H7 (cell line): ENCODE measurements around the gene GALM. TPM values are rescaled to one million over a fixed set of nuclear protein-coding genes. Genes with fewer than 3 reads are reported as not detected.
"Not testable (repeated sequence)": the region's sequence is repeated elsewhere in the genome, so short reads cannot be mapped to it uniquely, and the experiment has no call there.

Source experiments
- DNase-seq: peaks from one replicate; pipeline ENCODE4 v3.0.0; 2012
- H3K27me3 ChIP-seq: 2 replicates; pipeline ENCODE4 v1.6.0; 2011; ENCODE audit warnings: mild to moderate bottlenecking, low read length; ENCODE audit not compliant: control insufficient read depth, insufficient read depth
- H3K36me3 ChIP-seq: replicated peaks from 2 replicates; pipeline ENCODE4 v1.5.1; 2011; ENCODE audit warnings: low read length; ENCODE audit not compliant: control insufficient read depth, insufficient read depth
- H3K4me3 ChIP-seq: 2 replicates; pipeline ENCODE4 v1.5.1; 2011; ENCODE audit warnings: low read depth, mild to moderate bottlenecking, control low read depth, low read length, moderate library complexity; ENCODE audit not compliant: insufficient read depth
- total RNA-seq: library from RNA; depleted of rRNA; stranded (reverse); fragments of >200 nt; shearing (Covaris generic); gene quantifications from 2 replicates; pipeline ENCODE4 v1.2.3, GENCODE V29; 2014; rRNA removed

The GALM gene
- total RNA-seq, 1 experiment from 2014 or later: 25.9 TPM

DNA sequence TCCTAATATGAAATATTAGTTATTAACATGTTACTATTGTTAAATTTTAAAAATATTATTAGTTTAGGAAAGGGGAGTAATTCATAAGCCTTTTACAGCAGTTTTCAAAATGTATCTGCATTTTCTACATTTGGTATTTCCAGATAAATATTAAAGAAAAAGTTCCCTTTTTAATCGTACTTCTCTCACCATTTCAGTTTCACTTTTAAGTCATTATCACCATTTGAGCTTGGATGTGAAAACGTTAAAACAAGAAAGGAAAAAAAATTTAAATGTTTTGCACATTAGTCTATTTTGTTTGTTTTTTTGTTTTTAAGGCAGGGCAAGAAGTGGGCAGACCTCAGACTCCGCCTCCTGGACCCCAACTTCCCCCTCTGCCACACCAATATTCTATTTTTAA lies 88.6 kb downstream of the GALM start:
- no peak overlapping the region for H3K4me3 ChIP-seq
- H3K27me3 ChIP-seq: no peaks in the 10 kb centered on the region
- no peaks in the 10 kb centered on the region for H3K36me3 ChIP-seq
- no peak for DNase-seq

GRCh38 chr2:38755891-38756290 lies 90.0 kb downstream of the GALM start:
- not testable (repeated sequence) for H3K36me3 ChIP-seq, DNase-seq

DNA sequence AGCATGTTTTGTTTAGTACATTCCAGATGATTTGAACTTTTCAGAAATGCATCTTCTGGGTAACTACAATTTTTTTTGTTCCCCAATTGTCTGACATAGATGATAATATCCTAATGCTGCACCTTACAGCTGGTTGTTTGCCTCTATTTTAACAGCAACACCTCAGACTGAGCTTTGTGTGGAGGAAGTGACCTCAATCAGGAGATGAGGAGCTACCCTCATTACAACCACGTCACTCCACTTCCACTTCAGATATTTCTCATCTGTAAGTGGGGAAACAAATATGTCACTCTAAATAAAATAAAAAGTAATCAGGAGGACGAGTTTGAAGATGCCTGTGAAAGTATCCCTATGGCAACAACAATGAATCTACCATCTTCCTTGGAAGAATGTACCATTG lies 97.3 kb downstream of the GALM start:
- Histone ChIP-seq H3K36me3 (no peaks in the 10 kb centered on the region), H3K27me3 (no peaks in the 10 kb centered on the region), H3K4me3 (no peak overlapping the region)
- no peak for DNase-seq

More at GRCh38 chr2:38755891-38756290, 90.0 kb downstream of the GALM start:
- H3K4me3 ChIP-seq, H3K27me3 ChIP-seq: not testable (repeated sequence)

- no peaks in the 10 kb centered on the region for H3K27me3 ChIP-seq
- H3K36me3 ChIP-seq: no peaks in the 10 kb centered on the region
- H3K4me3 ChIP-seq: no peak overlapping the region
- DNase-seq: no peak
Observed at GRCh38 chr2:38763728-38764127, 97.8 kb downstream of the GALM start.

DNA sequence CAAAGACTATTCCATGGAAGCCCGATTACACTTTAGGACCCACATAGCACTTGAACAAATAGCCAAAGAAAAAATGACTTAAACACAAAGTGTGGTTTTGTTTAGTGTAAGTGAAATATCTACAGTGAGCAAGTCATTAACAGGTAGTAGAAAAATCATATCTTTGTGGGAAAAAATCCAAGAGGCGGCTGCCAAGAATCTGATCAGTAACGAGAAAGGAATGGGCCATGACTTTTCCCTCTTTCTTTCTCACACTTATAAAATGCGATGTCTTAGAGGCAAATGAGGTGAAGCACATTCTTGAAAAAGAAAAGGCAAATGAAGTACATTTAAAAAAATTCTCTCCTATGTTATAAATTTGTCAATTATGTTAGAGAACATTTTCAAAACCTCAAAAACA lies 99.2 kb downstream of the GALM start:
- no peak overlapping the region for H3K4me3 ChIP-seq
- H3K27me3 ChIP-seq: no peaks in the 10 kb centered on the region
- H3K36me3 ChIP-seq: no peaks in the 10 kb centered on the region
- DNase-seq: no peak

DNA sequence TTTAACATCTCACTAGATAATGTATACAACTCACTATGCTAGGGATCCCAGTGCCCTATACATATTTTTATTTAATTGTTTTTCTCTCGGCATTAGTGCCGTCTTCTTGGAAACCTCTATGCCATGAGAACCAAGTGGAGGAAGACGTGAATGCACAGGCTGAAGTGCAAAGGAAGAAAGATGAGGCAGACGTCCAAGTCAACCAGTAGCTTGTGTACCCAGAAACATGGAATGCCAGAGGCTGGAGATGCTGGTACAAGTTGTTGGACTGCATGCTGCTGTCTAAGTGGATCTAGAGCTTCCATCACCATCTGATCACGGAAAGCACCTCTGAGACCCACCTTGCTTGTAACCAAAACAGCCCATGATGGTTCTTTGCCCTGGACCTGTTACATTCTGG lies 99.6 kb downstream of the GALM start:
- H3K36me3 ChIP-seq: no peaks in the 10 kb centered on the region
- no peak overlapping the region for H3K4me3 ChIP-seq
- no peak for DNase-seq
- no peaks in the 10 kb centered on the region for H3K27me3 ChIP-seq

- Histone ChIP-seq H3K27me3 (no peaks in the 10 kb centered on the region), H3K36me3 (no peaks in the 10 kb centered on the region), H3K4me3 (no peak overlapping the region)
- no peak for DNase-seq
Observed at GRCh38 chr2:38771632-38772031, 105.7 kb downstream of the GALM start.

DNA sequence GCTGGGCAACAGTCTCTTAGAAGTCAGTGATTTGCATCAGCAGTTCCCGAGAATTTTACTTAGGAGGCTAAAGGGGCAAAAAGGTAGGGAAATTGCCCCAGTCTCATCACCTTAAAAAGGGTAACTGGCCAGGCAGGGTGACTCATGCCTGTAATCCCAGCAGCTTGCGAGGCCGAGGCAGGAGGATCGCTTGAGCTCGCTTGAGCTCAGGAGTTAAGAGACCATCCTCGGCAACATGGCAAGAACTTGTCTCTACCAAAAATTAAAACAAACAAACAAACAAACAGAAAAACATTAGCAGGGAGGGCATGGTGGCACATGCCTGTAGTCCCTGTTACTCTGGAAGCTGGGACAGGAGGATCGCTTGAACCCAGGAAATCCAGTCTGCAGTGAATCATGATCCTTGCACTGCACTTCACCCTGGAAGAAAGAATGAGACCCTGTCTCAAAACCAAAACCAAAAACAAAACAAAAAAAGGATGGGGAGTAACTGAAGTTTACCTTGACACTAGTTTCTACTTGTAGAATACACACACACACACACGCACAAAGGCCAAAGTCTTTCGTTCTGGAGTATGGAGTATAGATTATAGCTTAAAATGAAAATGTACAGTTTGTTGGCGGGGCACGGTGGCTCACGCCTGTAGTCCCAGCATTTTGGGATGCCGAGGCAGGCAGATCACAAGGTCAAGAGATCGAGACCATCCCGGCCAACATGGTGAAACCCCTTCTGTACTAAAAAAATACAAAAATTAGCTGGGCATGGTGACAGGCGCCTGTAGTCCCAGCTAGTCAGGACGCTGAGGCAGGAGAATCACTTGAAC lies 109.4 kb downstream of the GALM start:
- H3K27me3 ChIP-seq: no peaks in the 10 kb centered on the region
- no peaks in the 10 kb centered on the region; the same call in 1 of the 2 replicates for H3K36me3 ChIP-seq
- H3K4me3 ChIP-seq: no peak overlapping the region
- DNase-seq: no peak

DNA sequence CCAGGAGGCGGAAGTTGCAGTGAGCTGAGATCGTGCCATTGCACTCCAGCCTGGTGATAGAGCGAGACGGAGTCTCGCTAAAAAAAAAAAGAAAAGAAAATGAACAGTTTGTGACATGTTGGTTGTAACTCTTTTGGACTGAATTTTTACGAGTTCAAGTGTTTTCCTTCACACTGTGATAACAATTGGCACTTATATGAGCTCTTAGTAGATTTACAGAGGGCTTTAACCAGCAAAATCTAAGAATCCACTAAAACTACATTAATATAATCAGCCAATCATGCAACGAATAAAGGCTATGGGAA lies 110.0 kb downstream of the GALM start:
- Histone ChIP-seq H3K36me3 (no peaks in the 10 kb centered on the region; the same call in 1 of the 2 replicates), H3K27me3 (no peaks in the 10 kb centered on the region), H3K4me3 (no peak overlapping the region)
- no peak for DNase-seq

- Histone ChIP-seq H3K36me3 (peaks cover 1% of the 10 kb centered on the region), H3K4me3 (no peak overlapping the region), H3K27me3 (no peaks in the 10 kb centered on the region)
- DNase-seq: no peak
Observed at GRCh38 chr2:38776531-38776930, 110.6 kb downstream of the GALM start.

DNA sequence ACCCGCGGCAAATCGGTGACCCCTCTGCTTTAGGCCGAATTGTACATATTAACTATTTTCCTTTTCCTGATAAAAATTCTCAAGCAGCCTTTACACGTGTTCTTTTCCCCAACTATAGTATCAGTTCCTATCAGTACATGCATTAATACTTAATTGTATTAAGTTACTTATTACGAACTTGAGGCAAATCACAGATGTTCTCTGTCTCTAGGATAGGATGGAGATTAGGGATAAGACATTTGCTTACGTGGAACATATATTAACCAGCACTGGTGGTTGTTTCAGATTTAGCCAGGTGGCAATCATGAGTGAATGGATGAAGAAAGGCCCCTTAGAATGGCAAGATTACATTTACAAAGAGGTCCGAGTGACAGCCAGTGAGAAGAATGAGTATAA lies 112.8 kb downstream of the GALM start:
- Histone ChIP-seq H3K4me3 (peak overlapping the region; percentile 53), H3K36me3 (peaks cover 1% of the 10 kb centered on the region), H3K27me3 (no peaks in the 10 kb centered on the region)
- DNase-seq: no peak

- Histone ChIP-seq H3K4me3 (no peak overlapping the region), H3K36me3 (peaks cover 1% of the 10 kb centered on the region), H3K27me3 (no peaks in the 10 kb centered on the region)
- DNase-seq: no peak
Observed at GRCh38 chr2:38783586-38783985, 117.7 kb downstream of the GALM start.

Other genes with a start within 250 kb of the GALM start
- gene HNRNPLL, start 63.2 kb upstream of the GALM start, total RNA-seq: 71.6 and 72.1 TPM in 2 replicates
- 140 and 206 TPM in 2 replicates for gene SRSF7, start 85.2 kb downstream of the GALM start, total RNA-seq
- 17.6 and 22.2 TPM in 2 replicates for gene GEMIN6, start 112.1 kb downstream of the GALM start, total RNA-seq
- 16.2 and 16.3 TPM in 2 replicates for gene DHX57, start 209.8 kb downstream of the GALM start, total RNA-seq
- gene MORN2, start 209.9 kb downstream of the GALM start, total RNA-seq: 6.7 and 7.3 TPM in 2 replicates
- gene ARHGEF33, start 223.8 kb downstream of the GALM start, total RNA-seq: not detected in 2 replicates